ENCODE data around the gene CFAP74.

CFAP74 gene

DNA sequence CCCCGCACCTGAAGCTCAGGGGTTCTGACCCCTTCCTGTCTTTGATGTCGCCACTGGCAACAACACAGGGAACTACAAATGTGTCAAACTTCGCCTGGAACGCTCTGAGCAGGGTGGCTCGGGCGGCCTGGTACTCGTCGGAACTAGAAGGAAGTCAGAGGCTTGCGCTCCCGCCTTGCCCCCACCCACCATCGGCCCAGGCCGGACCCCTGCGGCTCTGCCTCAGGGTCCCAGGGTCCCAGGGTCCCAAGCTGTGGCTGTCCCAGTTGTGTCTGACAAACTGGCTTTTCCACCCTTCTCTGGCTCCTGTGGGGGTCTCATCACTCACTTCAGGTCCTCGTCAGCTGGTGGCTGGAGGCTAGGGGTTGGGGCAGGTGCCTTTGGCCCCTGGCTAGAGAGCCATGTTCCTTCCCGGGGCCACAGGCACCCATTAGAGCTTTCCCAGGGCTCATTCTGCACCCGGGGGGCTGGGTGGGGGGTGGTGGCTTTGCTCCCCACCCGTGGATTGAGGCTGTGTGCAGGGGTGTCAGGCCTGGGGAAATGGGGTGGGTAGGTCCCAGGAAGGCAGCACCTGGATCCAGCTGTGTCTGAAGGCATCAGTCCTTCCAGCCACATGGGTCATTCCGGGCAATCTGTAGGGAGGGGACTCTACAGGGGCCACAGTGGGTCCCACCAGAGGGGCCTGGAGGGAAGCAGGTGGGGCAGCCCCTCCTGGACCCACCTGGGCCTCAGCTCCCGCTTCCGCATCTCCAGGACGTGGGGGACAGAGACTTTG, 76.5 kb downstream of the CFAP74 start:
- TF ChIP-seq, protein P1, sequence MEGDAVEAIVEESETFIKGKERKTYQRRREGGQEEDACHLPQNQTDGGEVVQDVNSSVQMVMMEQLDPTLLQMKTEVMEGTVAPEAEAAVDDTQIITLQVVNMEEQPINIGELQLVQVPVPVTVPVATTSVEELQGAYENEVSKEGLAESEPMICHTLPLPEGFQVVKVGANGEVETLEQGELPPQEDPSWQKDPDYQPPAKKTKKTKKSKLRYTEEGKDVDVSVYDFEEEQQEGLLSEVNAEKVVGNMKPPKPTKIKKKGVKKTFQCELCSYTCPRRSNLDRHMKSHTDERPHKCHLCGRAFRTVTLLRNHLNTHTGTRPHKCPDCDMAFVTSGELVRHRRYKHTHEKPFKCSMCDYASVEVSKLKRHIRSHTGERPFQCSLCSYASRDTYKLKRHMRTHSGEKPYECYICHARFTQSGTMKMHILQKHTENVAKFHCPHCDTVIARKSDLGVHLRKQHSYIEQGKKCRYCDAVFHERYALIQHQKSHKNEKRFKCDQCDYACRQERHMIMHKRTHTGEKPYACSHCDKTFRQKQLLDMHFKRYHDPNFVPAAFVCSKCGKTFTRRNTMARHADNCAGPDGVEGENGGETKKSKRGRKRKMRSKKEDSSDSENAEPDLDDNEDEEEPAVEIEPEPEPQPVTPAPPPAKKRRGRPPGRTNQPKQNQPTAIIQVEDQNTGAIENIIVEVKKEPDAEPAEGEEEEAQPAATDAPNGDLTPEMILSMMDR (IDR thresholded peaks at IDR 0.05; ENCODE audit: borderline replicate concordance, insufficient read depth, low read depth, low read length) = no peak
- H3K4me3 ChIP-seq (ENCODE audit: low read depth, low read length) = no peak overlapping the region

DNA sequence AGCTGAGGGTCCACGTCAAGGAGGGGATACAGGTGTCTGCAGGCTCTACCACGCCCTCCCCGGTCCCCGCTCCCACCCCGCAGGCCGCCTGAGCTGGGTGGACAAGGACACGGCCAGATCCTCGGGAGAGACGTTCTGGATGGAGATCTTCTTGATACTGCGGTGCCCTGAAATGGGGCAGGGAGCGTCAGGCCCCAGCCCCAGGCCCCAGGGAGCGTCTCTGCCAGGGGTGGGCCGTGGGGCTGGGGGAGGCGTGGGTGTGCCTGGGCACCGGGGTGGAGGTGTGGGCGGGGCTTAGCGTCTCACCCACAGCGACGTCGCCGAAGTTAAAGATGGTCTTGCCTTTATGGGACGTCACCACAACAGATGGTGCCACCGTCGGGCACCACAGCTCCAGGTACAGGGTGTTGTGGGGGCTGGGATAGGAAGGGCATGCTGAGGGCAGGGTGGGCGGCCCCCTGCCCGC, 77.2 kb downstream of the CFAP74 start:
- H3K4me3 ChIP-seq (ENCODE audit: low read depth, low read length) = no peak overlapping the region
- TF ChIP-seq, protein P1 (IDR thresholded peaks at IDR 0.05; ENCODE audit: borderline replicate concordance, insufficient read depth, low read depth, low read length) = no peak

DNA sequence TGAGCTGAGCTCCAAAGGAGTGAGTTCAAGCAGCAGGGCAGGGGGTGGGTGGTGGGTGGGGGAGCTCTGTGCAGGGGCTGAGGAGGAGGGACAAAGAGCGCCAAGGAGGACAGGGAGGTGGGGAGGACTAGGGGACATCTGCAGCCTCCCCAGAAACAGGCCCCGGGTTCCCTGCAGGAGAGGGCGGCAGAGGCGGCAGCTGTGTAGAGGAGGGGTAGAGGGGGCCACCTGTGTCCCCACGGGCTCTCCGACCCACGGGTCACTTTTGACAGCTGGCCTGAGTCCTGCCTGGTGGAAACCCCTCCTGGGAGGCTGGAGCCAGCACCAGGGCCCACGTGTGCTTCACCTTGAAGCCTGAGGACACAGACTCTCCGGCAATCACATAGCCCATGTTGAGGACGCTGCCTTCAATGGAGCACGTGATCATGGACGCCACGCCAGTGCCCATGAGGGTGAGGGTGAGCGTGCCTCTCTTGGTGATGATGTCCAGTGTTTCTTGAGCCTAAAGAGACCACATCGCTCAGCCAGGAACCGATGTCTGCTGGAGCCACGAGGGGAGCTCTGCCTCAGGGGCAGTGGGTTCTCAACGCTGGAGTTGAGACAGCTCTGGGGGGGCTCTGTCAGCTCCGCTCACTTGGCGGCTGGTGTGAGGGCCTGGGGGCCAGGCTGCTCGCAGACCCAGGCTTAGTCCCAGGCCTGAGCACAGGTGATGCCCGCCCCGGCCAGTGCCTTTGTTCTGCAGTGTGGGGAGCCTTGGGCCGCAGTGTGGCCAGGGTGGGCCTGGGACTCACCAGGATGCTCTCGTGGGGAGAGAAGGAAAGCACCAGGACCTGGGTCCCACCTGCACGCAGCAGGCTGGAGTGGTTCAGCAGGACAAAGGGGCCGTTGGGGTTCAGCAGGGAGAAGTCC, 77.9 kb downstream of the CFAP74 start:
- TF ChIP-seq, protein P1 (IDR thresholded peaks at IDR 0.05; ENCODE audit: borderline replicate concordance, insufficient read depth, low read depth, low read length) = no peak
- no peak overlapping the region for H3K4me3 ChIP-seq (ENCODE audit: low read depth, low read length)

DNA sequence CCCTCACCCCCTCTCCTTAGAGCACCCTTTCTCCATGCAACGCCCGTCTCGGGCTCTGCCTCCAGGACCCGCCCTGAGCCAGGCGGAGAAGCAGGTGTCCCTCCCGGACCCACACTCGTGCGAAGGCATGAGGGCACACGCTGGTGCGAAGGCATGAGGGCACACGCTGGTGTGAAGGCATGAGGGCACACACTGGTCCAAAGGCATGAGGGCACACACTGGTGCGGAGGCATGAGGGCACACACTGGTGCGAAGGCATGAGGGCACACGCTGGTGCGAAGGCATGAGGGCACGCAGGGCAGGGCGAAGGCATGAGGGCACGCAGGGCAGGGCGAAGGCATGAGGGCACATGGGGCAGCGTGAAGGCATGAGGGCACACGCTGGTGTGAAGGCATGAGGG, 78.7 kb downstream of the CFAP74 start:
- TF ChIP-seq, protein P1 (IDR thresholded peaks at IDR 0.05; ENCODE audit: borderline replicate concordance, insufficient read depth, low read depth, low read length) = no peak
- no peak overlapping the region for H3K4me3 ChIP-seq (ENCODE audit: low read depth, low read length)

DNA sequence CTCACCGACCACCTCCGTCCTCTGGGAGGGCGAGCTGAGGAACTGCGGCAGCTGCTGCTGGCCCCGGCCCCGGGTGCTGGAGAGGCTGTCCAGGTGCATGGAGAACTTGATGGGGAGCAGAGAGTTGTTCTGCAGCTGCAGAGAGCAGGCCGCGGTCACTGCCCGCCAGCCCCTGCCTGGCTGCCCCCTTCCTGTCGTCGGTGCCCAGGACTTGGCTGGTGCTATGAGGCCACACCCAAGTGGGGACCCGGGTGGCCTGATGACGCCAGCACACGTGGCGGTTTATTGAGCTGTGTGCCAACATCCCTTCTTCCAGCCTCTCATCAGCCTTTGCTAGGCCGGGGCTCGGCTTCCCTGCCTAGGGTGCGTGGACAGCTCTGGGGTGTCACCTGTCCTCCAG, 79.2 kb downstream of the CFAP74 start:
- no peak overlapping the region for H3K4me3 ChIP-seq (ENCODE audit: low read depth, low read length)
- TF ChIP-seq, protein P1 (IDR thresholded peaks at IDR 0.05; ENCODE audit: borderline replicate concordance, insufficient read depth, low read depth, low read length) = no peak

DNA sequence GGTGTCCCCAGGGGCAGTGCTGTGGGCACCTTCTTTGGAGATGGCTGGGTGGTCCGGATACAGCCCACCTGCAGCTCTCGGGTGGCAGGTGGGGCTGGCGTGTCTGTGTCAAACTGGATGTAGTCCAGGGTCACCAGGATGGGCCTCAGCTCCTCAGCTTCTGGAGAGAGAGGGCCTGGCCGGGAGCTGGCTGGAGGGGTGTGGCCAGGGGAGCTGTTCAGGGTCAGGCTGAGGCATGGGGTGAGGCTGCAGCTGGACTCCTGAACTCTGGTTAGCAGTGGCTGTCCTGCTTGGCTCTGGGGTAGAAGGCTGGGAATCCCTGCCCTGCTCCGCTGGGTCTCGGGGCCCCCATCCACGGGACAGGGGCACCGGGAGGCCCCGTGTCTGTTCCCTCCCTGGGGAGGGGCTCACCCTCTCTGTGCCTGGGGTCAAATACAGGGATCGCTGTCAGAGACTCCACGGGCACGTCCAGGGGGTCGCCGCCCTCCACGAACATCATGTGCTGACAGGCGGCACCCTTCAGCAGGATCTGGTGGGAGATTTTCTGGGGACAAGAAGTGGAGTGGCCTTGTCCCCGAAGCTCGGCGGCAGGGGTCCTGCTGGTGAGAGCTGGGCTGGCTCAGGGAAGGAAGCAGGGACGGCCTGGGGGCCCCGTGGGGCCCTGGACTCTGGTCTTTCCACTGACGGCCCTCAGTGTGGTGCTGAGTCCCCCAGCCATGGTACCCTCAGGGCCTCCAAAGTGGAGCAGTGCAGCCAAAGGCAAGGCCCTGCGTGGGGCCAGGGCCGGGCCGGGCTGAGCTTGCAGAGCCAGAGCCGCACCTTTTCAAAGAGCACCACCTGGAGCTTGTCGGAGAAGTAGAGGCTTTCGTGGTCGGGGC, 80.4 kb downstream of the CFAP74 start:
- H3K4me3 ChIP-seq (ENCODE audit: low read depth, low read length) = no peak overlapping the region
- TF ChIP-seq, protein P1 (IDR thresholded peaks at IDR 0.05; ENCODE audit: borderline replicate concordance, insufficient read depth, low read depth, low read length) = no peak
